Neural cell (in vitro differentiated cells): ENCODE data around the gene NCEH1. TPM values are rescaled to one million over a fixed set of nuclear protein-coding genes. Genes with fewer than 3 reads are reported as not detected.

Source experiments
- H2AFZ ChIP-seq: fragments of 200-600, 300-800 bp; sonication (generic), shearing (Covaris generic); 2 replicates; pipeline ENCODE4 v1.6.0; 2014; ENCODE audit warnings: low read depth, mild to moderate bottlenecking, antibody characterized with exemption, low read length, moderate library complexity
- H3F3A ChIP-seq: fragments of 200-600 bp; shearing (Covaris generic); 2 replicates; pipeline ENCODE4 v1.6.1; 2016; ENCODE audit warnings: mild to moderate bottlenecking, moderate library complexity, mixed read lengths, antibody characterized with exemption, low read length; ENCODE audit not compliant: insufficient read depth, poor library complexity, severe bottlenecking
- H3K27ac ChIP-seq: fragments of 200-600, 300-800 bp; sonication (generic), shearing (Covaris generic); 2 replicates; pipeline ENCODE4 v1.5.1; 2014; ENCODE audit warnings: mild to moderate bottlenecking, low read length, moderate library complexity
- H3K27me3 ChIP-seq: fragments of 300-800, 200-600 bp; sonication (generic), shearing (Covaris generic); 2 replicates; pipeline ENCODE4 v1.6.0; 2014; ENCODE audit warnings: mild to moderate bottlenecking, low read depth, low read length, moderate library complexity; ENCODE audit not compliant: insufficient read depth
- H3K36me3 ChIP-seq: fragments of 300-800, 200-600 bp; sonication (generic), shearing (Covaris generic); 2 replicates; pipeline ENCODE4 v1.5.1; 2014; ENCODE audit warnings: mild to moderate bottlenecking, antibody characterized with exemption, low read length, moderate library complexity; ENCODE audit not compliant: insufficient read depth
- H3K4me2 ChIP-seq: fragments of 300-800, 200-600 bp; sonication (generic), shearing (Covaris generic); 2 replicates; pipeline ENCODE4 v1.6.0; 2014; ENCODE audit warnings: mild to moderate bottlenecking, low read length
- H3K4me3 ChIP-seq: fragments of 300-800, 200-600 bp; sonication (generic), shearing (Covaris generic); 2 replicates; pipeline ENCODE4 v1.5.1; 2014; ENCODE audit warnings: mild to moderate bottlenecking, low read length, moderate library complexity
- H3K79me2 ChIP-seq: fragments of 200-600 bp; shearing (Covaris generic); replicated peaks from 2 replicates; pipeline ENCODE4 v1.6.0; 2014; ENCODE audit warnings: mild to moderate bottlenecking, low read length, moderate library complexity; ENCODE audit not compliant: insufficient read depth
- H3K9ac ChIP-seq: fragments of 300-800, 200-600 bp; sonication (generic), shearing (Covaris generic); 2 replicates; pipeline ENCODE4 v1.6.1; 2016; ENCODE audit warnings: mild to moderate bottlenecking, low read length, mixed read lengths
- H3K9me2 ChIP-seq: fragments of 200-600 bp; shearing (Covaris generic); 2 replicates; pipeline ENCODE4 v1.6.1; 2016; ENCODE audit warnings: mild to moderate bottlenecking, low read length, mixed read lengths; ENCODE audit not compliant: insufficient read depth
- H3K9me3 ChIP-seq: fragments of 200-600, 300-800 bp; sonication (generic), shearing (Covaris generic); 2 replicates; pipeline ENCODE4 v1.6.1; 2016; ENCODE audit warnings: mild to moderate bottlenecking, mixed run types, low read length, moderate library complexity, mixed read lengths
- H4K20me1 ChIP-seq: fragments of 200-600 bp; shearing (Covaris generic); 2 replicates; pipeline ENCODE4 v1.6.1; 2016; ENCODE audit warnings: mild to moderate bottlenecking, mixed run types; ENCODE audit not compliant: insufficient read depth
- EP300 ChIP-seq: fragments of 450-650 bp; conservative IDR thresholded peaks from 2 replicates; pipeline ENCODE4 v1.6.1; 2014; ENCODE audit warnings: antibody characterized with exemption, mild to moderate bottlenecking, moderate library complexity; ENCODE audit not compliant: poor library complexity, severe bottlenecking
- EZH2 ChIP-seq: fragments of 200-600, 300-800 bp; shearing (Covaris generic), sonication (generic); IDR thresholded peaks from 2 replicates; pipeline ENCODE4 v1.6.1; 2014; ENCODE audit warnings: antibody characterized with exemption, low read length, borderline replicate concordance, mild to moderate bottlenecking; ENCODE audit not compliant: insufficient read depth, poor library complexity, severe bottlenecking
- MXI1 ChIP-seq: fragments of 450-650 bp; conservative IDR thresholded peaks from 2 replicates; pipeline ENCODE4 v1.6.1; 2014; ENCODE audit warnings: antibody characterized with exemption, mild to moderate bottlenecking; ENCODE audit not compliant: poor library complexity, severe bottlenecking
- POLR2AphosphoS5 ChIP-seq: IDR thresholded peaks from 2 replicates; pipeline ENCODE4 v1.6.1; 2012
- RAD21 ChIP-seq: fragments of 450-650 bp; conservative IDR thresholded peaks from 2 replicates; pipeline ENCODE4 v1.6.1; 2014; ENCODE audit warnings: antibody characterized with exemption, mild to moderate bottlenecking, moderate library complexity
- REST ChIP-seq: IDR thresholded peaks from 2 replicates; pipeline ENCODE4 v1.6.1; 2012; ENCODE audit warnings: borderline replicate concordance
- SMC3 ChIP-seq: fragments of 450-650 bp; conservative IDR thresholded peaks from 2 replicates; pipeline ENCODE4 v1.6.1; 2014; ENCODE audit warnings: antibody characterized with exemption, mild to moderate bottlenecking, moderate library complexity; ENCODE audit not compliant: poor library complexity
- TAF1 ChIP-seq: IDR thresholded peaks from 2 replicates; pipeline ENCODE4 v1.6.1; 2012; ENCODE audit warnings: low read depth
- polyA plus RNA-seq: library from polyadenylated mRNA; depleted of rRNA; stranded (reverse); fragments of >200 nt; gene quantifications from 2 replicates; pipeline ENCODE4 v1.2.3, GENCODE V29; 2014
- TF ChIP-seq, protein P1 (sequence below): fragments of 450-650 bp; IDR thresholded peaks from 2 replicates; pipeline ENCODE4 v1.5.1; 2014; ENCODE audit warnings: antibody characterized with exemption, mild to moderate bottlenecking, moderate library complexity; ENCODE audit not compliant: poor library complexity, severe bottlenecking

The NCEH1 gene
- polyA plus RNA-seq, 1 donor from 2014 or later: 2.1 TPM

DNA sequence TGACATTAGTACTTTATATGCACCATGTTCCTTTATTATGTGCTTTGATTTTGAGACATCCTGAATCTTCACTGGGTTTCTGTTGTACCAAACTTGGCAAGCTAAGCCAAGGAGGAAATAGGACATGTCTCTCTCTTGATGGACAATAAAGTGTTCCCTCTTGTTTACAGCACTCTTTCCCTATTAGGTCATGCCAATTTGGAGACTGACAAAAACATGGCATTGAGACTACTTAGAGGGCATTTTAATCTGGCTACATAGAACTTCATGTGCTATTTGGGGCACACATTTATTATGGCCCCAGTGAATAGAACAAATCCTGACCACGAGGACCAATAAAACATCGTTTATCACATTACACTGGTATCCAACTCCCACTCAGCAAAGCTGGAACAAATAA lies 102.3 kb downstream of the NCEH1 start:
- H3K4me3 ChIP-seq: no peak overlapping the region
- H3F3A ChIP-seq: no peaks in the 10 kb centered on the region
- no peaks in the 10 kb centered on the region for H4K20me1 ChIP-seq
- H3K36me3 ChIP-seq: no peaks in the 10 kb centered on the region
- no peaks in the 10 kb centered on the region for H3K79me2 ChIP-seq
- H3K9me3 ChIP-seq: no peaks in the 10 kb centered on the region
- H2AFZ ChIP-seq: no peak overlapping the region
- no peak overlapping the region for H3K27ac ChIP-seq
- TF ChIP-seq EP300 (no peak), RAD21 (no peak), MXI1 (no peak), TAF1 (no peak), POLR2AphosphoS5 (no peak), EZH2 (no peak), SMC3 (no peak), REST (no peak)
- TF ChIP-seq, protein P1, sequence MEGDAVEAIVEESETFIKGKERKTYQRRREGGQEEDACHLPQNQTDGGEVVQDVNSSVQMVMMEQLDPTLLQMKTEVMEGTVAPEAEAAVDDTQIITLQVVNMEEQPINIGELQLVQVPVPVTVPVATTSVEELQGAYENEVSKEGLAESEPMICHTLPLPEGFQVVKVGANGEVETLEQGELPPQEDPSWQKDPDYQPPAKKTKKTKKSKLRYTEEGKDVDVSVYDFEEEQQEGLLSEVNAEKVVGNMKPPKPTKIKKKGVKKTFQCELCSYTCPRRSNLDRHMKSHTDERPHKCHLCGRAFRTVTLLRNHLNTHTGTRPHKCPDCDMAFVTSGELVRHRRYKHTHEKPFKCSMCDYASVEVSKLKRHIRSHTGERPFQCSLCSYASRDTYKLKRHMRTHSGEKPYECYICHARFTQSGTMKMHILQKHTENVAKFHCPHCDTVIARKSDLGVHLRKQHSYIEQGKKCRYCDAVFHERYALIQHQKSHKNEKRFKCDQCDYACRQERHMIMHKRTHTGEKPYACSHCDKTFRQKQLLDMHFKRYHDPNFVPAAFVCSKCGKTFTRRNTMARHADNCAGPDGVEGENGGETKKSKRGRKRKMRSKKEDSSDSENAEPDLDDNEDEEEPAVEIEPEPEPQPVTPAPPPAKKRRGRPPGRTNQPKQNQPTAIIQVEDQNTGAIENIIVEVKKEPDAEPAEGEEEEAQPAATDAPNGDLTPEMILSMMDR: no peak
- H3K9me2 ChIP-seq: no peaks in the 10 kb centered on the region
- no peaks in the 10 kb centered on the region for H3K27me3 ChIP-seq
- H3K4me2 ChIP-seq: no peak overlapping the region
- no peak overlapping the region for H3K9ac ChIP-seq

- H3K9me3 ChIP-seq: no peaks in the 10 kb centered on the region
- H3K9ac ChIP-seq: no peak overlapping the region
- H4K20me1 ChIP-seq: no peaks in the 10 kb centered on the region
- TF ChIP-seq EP300: no peak
- no peak for TF ChIP-seq MXI1
- no peak for TF ChIP-seq EZH2
- TF ChIP-seq, protein P1: no peak
- no peak for TF ChIP-seq REST
- TF ChIP-seq SMC3: no peak
- TF ChIP-seq RAD21: no peak
- TF ChIP-seq POLR2AphosphoS5: no peak
- H3K27me3 ChIP-seq: no peaks in the 10 kb centered on the region
- H3F3A ChIP-seq: no peaks in the 10 kb centered on the region
- no peaks in the 10 kb centered on the region for H3K36me3 ChIP-seq
- no peak overlapping the region for H3K4me2 ChIP-seq
- no peak overlapping the region for H3K4me3 ChIP-seq
- no peak overlapping the region for H2AFZ ChIP-seq
- no peaks in the 10 kb centered on the region for H3K79me2 ChIP-seq
- no peaks in the 10 kb centered on the region for H3K9me2 ChIP-seq
- H3K27ac ChIP-seq: no peak overlapping the region
Measured at GRCh38 chr3:172607305-172608121, 103.4 kb downstream of the NCEH1 start.
